Transverse colon (tissue), 4 donors: ENCODE data around the gene CELF4. TPM values are rescaled to one million over a fixed set of nuclear protein-coding genes. Genes with fewer than 3 reads are reported as not detected.

Source experiments
- DNase-seq: peaks from one replicate; pipeline ENCODE4 v3.0.0-alpha.2; 2019
- H3K27ac ChIP-seq, 4 donors: fragments of 200-600 bp; sonication (generic); 2 replicates each; pipeline ENCODE4 v1.5.1; 2016 to 2018; ENCODE audit warnings: inconsistent platforms in 4 of 4
- H3K27me3 ChIP-seq: fragments of 200-600 bp; sonication (generic); 2 replicates; pipeline ENCODE4 v1.5.1; 2017; ENCODE audit warnings: inconsistent platforms
- H3K36me3 ChIP-seq, 4 donors: fragments of 200-600 bp; sonication (generic); 2 replicates each; pipeline ENCODE4 v1.5.1; 2017 to 2019; ENCODE audit warnings: inconsistent platforms in 4 of 4
- H3K4me1 ChIP-seq, 4 donors: fragments of 200-600 bp; sonication (generic); 2 replicates each; pipeline ENCODE4 v1.5.1; 2017 to 2020; ENCODE audit warnings: inconsistent platforms in 4 of 4
- H3K4me3 ChIP-seq, 4 donors: fragments of 200-600 bp; sonication (generic); 1 replicate in 1 of 4; 2 replicates in 3 of 4; pipeline versions ENCODE4 v1.5.1 to v1.6.1; 2017 to 2019; ENCODE audit warnings: inconsistent platforms in 4 of 4
- H3K9me3 ChIP-seq, 2 donors: fragments of 200-600 bp; sonication (generic); 2 replicates each; pipeline ENCODE4 v1.5.1; 2017 to 2019; ENCODE audit warnings: inconsistent platforms in 2 of 2
- CTCF ChIP-seq, 5 experiments: fragments of 200-600 bp in 3 of 5; fragments of 450-650 bp in 2 of 5; sonication (generic) in 3 of 5; IDR thresholded peaks; 1 replicate in 2 of 5; 2 replicates in 3 of 5; pipeline ENCODE4 v1.5.1; 2016 to 2017; ENCODE audit warnings: antibody characterized with exemption in 5 of 5, inconsistent platforms in 3 of 5, mild to moderate bottlenecking in 2 of 5, moderate library complexity in 1 of 5
- EP300 ChIP-seq: sonication (generic); formaldehyde crosslinking; IDR thresholded peaks from one replicate; pipeline ENCODE4 v1.6.1; 2017; ENCODE audit warnings: antibody characterized with exemption, low read depth
- POLR2A ChIP-seq: fragments of 450-650 bp; IDR thresholded peaks from one replicate; pipeline ENCODE4 v1.6.1; 2016; ENCODE audit warnings: antibody characterized with exemption, mild to moderate bottlenecking, moderate library complexity
- POLR2AphosphoS5 ChIP-seq, 3 donors: sonication (generic); formaldehyde crosslinking; IDR thresholded peaks; one replicate each; pipeline ENCODE4 v1.6.1; 2016; ENCODE audit warnings: antibody characterized with exemption in 3 of 3
- WGBS, 2 donors: methylation state at CpG; one replicate each; pipeline ENCODE4 v1.1.5; 2018; ENCODE audit warnings: low coverage in 1 of 2; 5-methylcytosine and 5-hydroxymethylcytosine counted together
- in situ Hi-C, 4 donors: fragments of 200-750 bp; cut with MboI; loops; one replicate each; pipeline versions ENCODE4 v1.15.0 to v1.15.1; 2017; ENCODE audit warnings: low sequenced_read_pairs in 3 of 4, low pct_ligation_motif_present in 1 of 4, low pct_unique_long_range_greater_than_20kb in 1 of 4
- intact Hi-C: fragments of 100-400 bp; cut with DNase I; formaldehyde crosslinking; loops from one replicate; pipeline ENCODE4 v1.15.1; 2023; ENCODE audit warnings: low total_unique reads
- total RNA-seq, 4 donors: library from RNA; depleted of rRNA; stranded (reverse); fragments of >200 nt; gene quantifications; one replicate each; pipeline ENCODE4 v1.1.0, GENCODE V29; 2016

CELF4 gene
- total RNA-seq, 4 donors from 2014 or later = 0.14 to 0.75 TPM; not detected in 2

GRCh38 chr18:37551249-37551648 is 14.3 kb downstream of the CELF4 start:
- H3K36me3 ChIP-seq = no peaks in the 10 kb centered on the region
- no peak for DNase-seq
- 20 to 54% methylated on average over 1 to 3 of the region's 3 CpGs for WGBS, 2 donors
- H3K4me3 ChIP-seq = no peak overlapping the region
- no peak overlapping the region for H3K27ac ChIP-seq
- H3K27me3 ChIP-seq = peaks cover 4% of the 10 kb centered on the region
- in situ Hi-C loops = no loop called here
- intact Hi-C loops = no loop called here
- no peaks in the 10 kb centered on the region for H3K4me1 ChIP-seq
- TF ChIP-seq CTCF (IDR thresholded peaks at IDR 0.05) = no peak
- no peak for TF ChIP-seq EP300
- TF ChIP-seq POLR2A = no peak
- no peak for TF ChIP-seq POLR2AphosphoS5 (IDR thresholded peaks at IDR 0.05)
- no peaks in the 10 kb centered on the region for H3K9me3 ChIP-seq

- Histone ChIP-seq H3K36me3 (no peaks in the 10 kb centered on the region), H3K4me1 (no peaks in the 10 kb centered on the region), H3K4me3 (no peak overlapping the region), H3K27me3 (peaks cover 4% of the 10 kb centered on the region), H3K27ac (no peak overlapping the region), H3K9me3 (no peaks in the 10 kb centered on the region)
- in situ Hi-C loops = no loop called here
- intact Hi-C loops = no loop called here
- WGBS, 2 donors = 69 to 95% methylated on average over 4 to 10 of the region's 10 CpGs
- no peak for TF ChIP-seq CTCF (IDR thresholded peaks at IDR 0.05)
- TF ChIP-seq EP300 = no peak
- TF ChIP-seq POLR2A = no peak
- no peak for TF ChIP-seq POLR2AphosphoS5 (IDR thresholded peaks at IDR 0.05)
- no peak for DNase-seq
These were observed 15.3 kb downstream of the CELF4 start for GRCh38 chr18:37550118-37550875.

- intact Hi-C loops (no loop called here), in situ Hi-C loops (loop anchor here (10.0 to 25.0 kb wide), 4 partner anchors 161 to 611 kb away; no protein-coding TSS in a partner anchor)
- Histone ChIP-seq H3K36me3 (no peaks in the 10 kb centered on the region), H3K27ac (no peak overlapping the region), H3K4me1 (no peaks in the 10 kb centered on the region), H3K4me3 (no peak overlapping the region), H3K27me3 (peaks cover under 1% of the 10 kb centered on the region), H3K9me3 (no peaks in the 10 kb centered on the region)
- WGBS, 2 donors = 86% methylated on average over 12 of the region's 12 CpGs; no CpG with 5 or more reads in 1 of the 2 donors
- TF ChIP-seq EP300 = no peak
- TF ChIP-seq POLR2A = no peak
- TF ChIP-seq CTCF (IDR thresholded peaks at IDR 0.05) = no peak
- no peak for TF ChIP-seq POLR2AphosphoS5 (IDR thresholded peaks at IDR 0.05)
- no peak for DNase-seq
These were observed 16.8 kb downstream of the CELF4 start for GRCh38 chr18:37548679-37549289.

- no peak for DNase-seq
- in situ Hi-C loops = loop anchor here (10.0 to 25.0 kb wide), 4 partner anchors 160 to 610 kb away; no protein-coding TSS in a partner anchor
These were observed 18.3 kb downstream of the CELF4 start for GRCh38 chr18:37547196-37547827.

More at GRCh38 chr18:37547196-37547827, 18.3 kb downstream of the CELF4 start:
- H3K27ac ChIP-seq = no peak overlapping the region
- H3K9me3 ChIP-seq = no peaks in the 10 kb centered on the region
- H3K27me3 ChIP-seq = no peaks in the 10 kb centered on the region
- TF ChIP-seq CTCF (IDR thresholded peaks at IDR 0.05) = no peak
- no peak for TF ChIP-seq POLR2A
- no peak for TF ChIP-seq POLR2AphosphoS5 (IDR thresholded peaks at IDR 0.05)
- TF ChIP-seq EP300 = no peak
- intact Hi-C loops = no loop called here
- no peak overlapping the region for H3K4me3 ChIP-seq
- no peaks in the 10 kb centered on the region for H3K4me1 ChIP-seq
- WGBS, 2 donors = 49% methylated on average over 4 of the region's 4 CpGs; no CpG with 5 or more reads in 1 of the 2 donors
- H3K36me3 ChIP-seq = no peaks in the 10 kb centered on the region
